ENCODE measurements around the gene CCDC102A.

DNA sequence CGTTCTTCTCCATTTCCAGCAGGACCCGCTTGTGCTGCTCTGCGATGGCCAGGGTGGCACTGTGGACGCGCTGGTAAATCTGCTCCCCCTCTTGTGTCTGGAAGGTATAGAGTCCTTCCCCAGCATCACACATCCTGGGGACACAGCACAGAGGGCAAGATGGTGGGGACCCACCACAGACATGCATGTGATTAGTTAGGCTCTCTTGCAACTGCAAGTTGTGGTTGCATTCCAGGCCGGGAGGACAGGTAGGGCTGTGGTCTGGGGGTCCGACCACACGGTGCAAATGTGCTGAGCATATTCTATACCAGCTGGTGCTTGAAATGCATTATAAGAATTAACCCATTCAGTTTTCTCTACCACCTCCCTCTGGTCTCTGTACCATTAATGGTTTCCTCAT lies 62.5 kb downstream of the CCDC102A start:
- TF ChIP-seq, protein P1, sequence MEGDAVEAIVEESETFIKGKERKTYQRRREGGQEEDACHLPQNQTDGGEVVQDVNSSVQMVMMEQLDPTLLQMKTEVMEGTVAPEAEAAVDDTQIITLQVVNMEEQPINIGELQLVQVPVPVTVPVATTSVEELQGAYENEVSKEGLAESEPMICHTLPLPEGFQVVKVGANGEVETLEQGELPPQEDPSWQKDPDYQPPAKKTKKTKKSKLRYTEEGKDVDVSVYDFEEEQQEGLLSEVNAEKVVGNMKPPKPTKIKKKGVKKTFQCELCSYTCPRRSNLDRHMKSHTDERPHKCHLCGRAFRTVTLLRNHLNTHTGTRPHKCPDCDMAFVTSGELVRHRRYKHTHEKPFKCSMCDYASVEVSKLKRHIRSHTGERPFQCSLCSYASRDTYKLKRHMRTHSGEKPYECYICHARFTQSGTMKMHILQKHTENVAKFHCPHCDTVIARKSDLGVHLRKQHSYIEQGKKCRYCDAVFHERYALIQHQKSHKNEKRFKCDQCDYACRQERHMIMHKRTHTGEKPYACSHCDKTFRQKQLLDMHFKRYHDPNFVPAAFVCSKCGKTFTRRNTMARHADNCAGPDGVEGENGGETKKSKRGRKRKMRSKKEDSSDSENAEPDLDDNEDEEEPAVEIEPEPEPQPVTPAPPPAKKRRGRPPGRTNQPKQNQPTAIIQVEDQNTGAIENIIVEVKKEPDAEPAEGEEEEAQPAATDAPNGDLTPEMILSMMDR (IDR thresholded peaks at IDR 0.05), result no peak
- no peak for TF ChIP-seq POLR2A (IDR thresholded peaks at IDR 0.05)

All from thyroid gland (tissue), 4 donors.